AG04450 (cell line): ENCODE results near the gene FAM228B. TPM values are rescaled to one million over a fixed set of nuclear protein-coding genes. Genes with fewer than 3 reads are reported as not detected.
"Not testable (repeated sequence)": the region's sequence is repeated elsewhere in the genome, so short reads cannot be mapped to it uniquely, and the experiment has no call there.

Experiments used
- CTCF ChIA-PET: fragments of 300-600, 350-600 bp; formaldehyde crosslinking; extraction: SDS; loops from one replicate; lab custom pipeline; 2022; ENCODE audit warnings: antibody characterized with exemption, inconsistent platforms; lab: Charles Lee
- POLR2A ChIA-PET: fragments of 350-600 bp; formaldehyde crosslinking; extraction: SDS; loops from one replicate; lab custom pipeline; 2021; ENCODE audit warnings: antibody characterized with exemption, inconsistent platforms; lab: Yijun Ruan, JAX
- DNase-seq: peaks from one replicate; pipeline ENCODE4 v3.0.0-alpha.2; 2011; ENCODE audit warnings: low read depth, low spot score
- H3K27ac ChIP-seq: one replicate; pipeline ENCODE4 v1.5.1; 2012; ENCODE audit warnings: low read depth, low read length, control low read depth
- H3K27me3 ChIP-seq: one replicate; pipeline ENCODE4 v1.6.0; 2012; ENCODE audit warnings: low read length; ENCODE audit not compliant: control insufficient read depth, insufficient read depth
- H3K4me3 ChIP-seq: 2 replicates; pipeline ENCODE4 v1.5.1; 2011; ENCODE audit warnings: mild to moderate bottlenecking, low read depth, low read length, control low read depth
- H3K9me3 ChIP-seq: 2 replicates; pipeline ENCODE4 v1.5.1; 2012; ENCODE audit warnings: low read length; ENCODE audit not compliant: control insufficient read depth, insufficient read depth
- polyA plus RNA-seq: library from polyadenylated mRNA; depleted of rRNA; stranded (reverse); fragments of >200 nt; gene quantifications from 2 replicates; pipeline ENCODE4 v1.2.3, GENCODE V29; 2011
- TF ChIP-seq, protein P1 (sequence below): IDR thresholded peaks from 2 replicates; pipeline ENCODE4 v1.5.1; 2011; ENCODE audit warnings: low read depth, low read length, control low read depth, inconsistent platforms

Gene FAM228B
- polyA plus RNA-seq, 1 experiment, result 7.6 TPM

DNA sequence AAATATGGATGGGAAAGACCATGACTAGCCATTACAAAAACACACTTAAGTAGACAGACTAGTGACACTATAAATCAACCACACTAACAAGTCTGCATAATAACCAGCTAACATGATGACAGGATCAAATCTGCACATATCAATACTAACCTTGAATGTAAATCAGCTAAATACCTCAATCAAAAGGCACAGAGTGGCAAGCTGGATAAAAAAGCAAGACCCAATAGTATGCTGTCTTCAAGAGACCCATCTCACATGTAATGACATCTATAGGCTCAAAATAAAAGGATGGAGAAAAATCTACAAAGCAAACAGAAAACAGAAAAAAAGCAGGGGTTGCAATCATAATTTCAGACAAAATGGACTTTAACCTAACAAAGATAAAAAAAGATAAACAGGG is 16.5 kb upstream of the FAM228B start:
- POLR2A ChIA-PET, result no interaction called here
- CTCF ChIA-PET, result interaction anchor here (0.6 kb wide), 1 partner anchor 231 kb away, joined by 8 read pairs; no protein-coding TSS in a partner anchor

DNA sequence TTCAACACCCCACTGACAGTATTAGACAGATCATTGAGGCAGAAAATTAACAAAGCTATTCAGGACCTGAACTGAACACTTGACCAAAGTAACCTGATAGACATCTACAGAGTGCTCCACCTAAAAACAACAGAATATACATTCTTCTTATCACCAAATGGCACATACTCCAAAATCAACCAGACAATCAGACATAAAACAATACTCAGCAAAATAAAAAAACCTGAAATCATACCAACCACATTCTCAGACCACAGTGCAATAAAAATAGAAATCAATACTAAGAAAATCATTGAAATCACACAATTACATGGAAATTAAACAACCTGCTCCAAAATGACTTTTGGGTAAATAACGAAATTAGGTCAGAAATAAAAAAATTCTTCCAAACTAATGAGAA is 15.9 kb upstream of the FAM228B start:
- TF ChIP-seq, protein P1, sequence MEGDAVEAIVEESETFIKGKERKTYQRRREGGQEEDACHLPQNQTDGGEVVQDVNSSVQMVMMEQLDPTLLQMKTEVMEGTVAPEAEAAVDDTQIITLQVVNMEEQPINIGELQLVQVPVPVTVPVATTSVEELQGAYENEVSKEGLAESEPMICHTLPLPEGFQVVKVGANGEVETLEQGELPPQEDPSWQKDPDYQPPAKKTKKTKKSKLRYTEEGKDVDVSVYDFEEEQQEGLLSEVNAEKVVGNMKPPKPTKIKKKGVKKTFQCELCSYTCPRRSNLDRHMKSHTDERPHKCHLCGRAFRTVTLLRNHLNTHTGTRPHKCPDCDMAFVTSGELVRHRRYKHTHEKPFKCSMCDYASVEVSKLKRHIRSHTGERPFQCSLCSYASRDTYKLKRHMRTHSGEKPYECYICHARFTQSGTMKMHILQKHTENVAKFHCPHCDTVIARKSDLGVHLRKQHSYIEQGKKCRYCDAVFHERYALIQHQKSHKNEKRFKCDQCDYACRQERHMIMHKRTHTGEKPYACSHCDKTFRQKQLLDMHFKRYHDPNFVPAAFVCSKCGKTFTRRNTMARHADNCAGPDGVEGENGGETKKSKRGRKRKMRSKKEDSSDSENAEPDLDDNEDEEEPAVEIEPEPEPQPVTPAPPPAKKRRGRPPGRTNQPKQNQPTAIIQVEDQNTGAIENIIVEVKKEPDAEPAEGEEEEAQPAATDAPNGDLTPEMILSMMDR, result no peak
- H3K27ac ChIP-seq, result no peak overlapping the region
- no peak for DNase-seq
- no peak overlapping the region for H3K4me3 ChIP-seq
- no peaks in the 10 kb centered on the region for H3K27me3 ChIP-seq
- ChIA-PET POLR2A (interaction anchor here (1.3 kb wide), 1 partner anchor 17 kb away, joined by 4 read pairs; no protein-coding TSS in a partner anchor), CTCF (no interaction called here)
- H3K9me3 ChIP-seq, result no peaks in the 10 kb centered on the region; the same call in 1 of the 2 replicates

More for the DNA sequence above, 16.5 kb upstream of the FAM228B start:
- Histone ChIP-seq H3K27ac (no peak overlapping the region), H3K4me3 (no peak overlapping the region), H3K9me3 (no peaks in the 10 kb centered on the region; the same call in 1 of the 2 replicates), H3K27me3 (no peaks in the 10 kb centered on the region)
- TF ChIP-seq, protein P1, result no peak
- no peak for DNase-seq

DNA sequence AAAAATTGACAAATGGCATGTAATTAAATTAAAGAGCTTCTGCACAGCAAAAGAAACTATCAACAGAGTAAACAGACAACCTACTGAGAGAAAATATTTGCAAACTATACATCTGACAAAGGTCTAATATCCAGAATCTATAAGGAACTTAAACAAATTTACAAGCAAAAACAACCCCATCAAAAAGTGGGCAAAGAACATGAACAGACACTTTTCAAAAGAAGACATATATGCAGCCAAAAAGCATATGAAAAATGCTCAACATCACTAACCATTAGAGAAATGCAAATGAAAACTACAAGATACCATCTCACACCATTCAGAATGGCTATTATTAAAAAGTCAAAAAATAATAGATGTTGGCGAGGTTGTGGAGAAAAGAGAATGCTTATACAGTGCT is 13.8 kb upstream of the FAM228B start:
- POLR2A ChIA-PET, H3K27ac ChIP-seq, DNase-seq, H3K9me3 ChIP-seq, H3K27me3 ChIP-seq, H3K4me3 ChIP-seq: not testable (repeated sequence)
- CTCF ChIA-PET, result interaction anchor here (0.6 kb wide), 1 partner anchor 661 kb away, joined by 3 read pairs; no protein-coding TSS in a partner anchor

DNA sequence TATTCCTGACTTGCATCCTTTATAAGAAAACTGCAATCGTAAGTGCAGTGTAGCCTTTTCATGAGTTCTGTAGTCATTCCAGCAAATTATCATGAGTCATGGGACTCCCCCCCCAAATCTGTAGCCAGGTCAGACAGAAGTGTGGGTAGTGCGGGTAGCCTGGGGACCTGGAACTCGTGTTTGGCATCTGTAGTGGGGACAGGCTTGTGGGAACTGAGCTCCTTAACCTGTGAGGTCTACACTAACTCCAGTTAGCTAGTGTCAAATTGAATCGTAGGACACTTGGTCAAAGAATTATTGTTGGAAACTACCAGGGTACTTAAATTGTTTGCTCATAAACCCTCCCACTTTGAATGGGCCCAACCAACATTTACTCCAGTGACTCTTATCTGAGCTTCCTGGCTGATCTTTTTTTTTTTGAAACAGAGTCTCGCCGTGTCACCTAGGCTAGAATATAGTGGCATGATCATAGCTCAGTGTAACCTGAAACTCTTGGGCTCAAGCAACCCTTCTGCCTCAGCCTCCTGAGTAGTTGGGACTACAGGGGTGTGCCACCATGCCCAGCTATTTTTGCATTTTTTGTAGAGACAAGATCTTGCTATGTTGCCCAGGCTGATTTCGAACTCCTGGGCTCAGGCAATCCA is 12.5 kb upstream of the FAM228B start:
- no peak overlapping the region for H3K27ac ChIP-seq
- no peak for DNase-seq
- no peaks in the 10 kb centered on the region for H3K27me3 ChIP-seq
- ChIA-PET CTCF (interaction anchor here (0.5 to 2.7 kb wide), 2 partner anchors 26 to 291 kb away, joined by 7 to 10 read pairs; partner anchors contain the start of gene TP53I3), POLR2A (no interaction called here)
- TF ChIP-seq, protein P1, result no peak
- H3K4me3 ChIP-seq, result no peak overlapping the region
- peaks cover 3% of the 10 kb centered on the region; the same call in 1 of the 2 replicates for H3K9me3 ChIP-seq

DNA sequence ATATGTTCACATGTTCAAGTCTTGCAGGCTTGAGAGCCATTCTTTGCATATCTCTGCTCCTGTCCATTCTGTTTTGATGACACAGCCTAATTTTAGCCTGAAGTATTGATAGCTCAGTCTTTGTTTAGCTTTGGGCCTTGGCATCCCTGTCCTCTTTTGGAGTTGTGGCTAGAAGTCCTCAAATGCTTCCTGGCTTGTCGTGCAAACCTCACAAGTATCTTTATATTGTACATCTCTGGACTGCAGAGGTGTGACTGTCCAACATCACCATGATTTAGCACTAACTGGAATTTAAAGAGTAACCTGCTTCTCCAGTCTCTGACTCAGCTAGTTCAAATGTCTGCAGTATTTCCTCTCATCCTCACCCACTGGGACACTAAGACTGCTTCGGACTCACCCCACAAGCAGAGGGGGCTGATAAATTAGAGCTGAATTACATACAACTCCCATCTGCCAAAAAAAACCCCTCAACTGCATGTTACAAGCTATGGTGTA is 11.8 kb upstream of the FAM228B start:
- Histone ChIP-seq H3K27ac (no peak overlapping the region), H3K4me3 (no peak overlapping the region), H3K9me3 (peaks cover 3% of the 10 kb centered on the region; the same call in 1 of the 2 replicates), H3K27me3 (no peaks in the 10 kb centered on the region)
- ChIA-PET CTCF (interaction anchor here (2.7 kb wide), 1 partner anchor 27 kb away, joined by 10 read pairs; the partner anchor contains the start of gene TP53I3), POLR2A (no interaction called here)
- no peak for DNase-seq
- TF ChIP-seq, protein P1, result no peak
